GM21360 (cell line): ENCODE results near the gene RGS9BP.
"Not testable (repeated sequence)": the region's sequence is repeated elsewhere in the genome, so short reads cannot be mapped to it uniquely, and the experiment has no call there.

Source experiments
- ATAC-seq: cut with Tn5 transposase; IDR thresholded peaks from one replicate; pipeline ENCODE4 v1.9.1; 2021; ENCODE audit warnings: mild to moderate bottlenecking, moderate library complexity; ENCODE audit not compliant: unreplicated experiment

The RGS9BP gene

GRCh38 chr19:32671883-32672593 lies 3.6 kb upstream of the RGS9BP start:
- no peak for ATAC-seq

DNA sequence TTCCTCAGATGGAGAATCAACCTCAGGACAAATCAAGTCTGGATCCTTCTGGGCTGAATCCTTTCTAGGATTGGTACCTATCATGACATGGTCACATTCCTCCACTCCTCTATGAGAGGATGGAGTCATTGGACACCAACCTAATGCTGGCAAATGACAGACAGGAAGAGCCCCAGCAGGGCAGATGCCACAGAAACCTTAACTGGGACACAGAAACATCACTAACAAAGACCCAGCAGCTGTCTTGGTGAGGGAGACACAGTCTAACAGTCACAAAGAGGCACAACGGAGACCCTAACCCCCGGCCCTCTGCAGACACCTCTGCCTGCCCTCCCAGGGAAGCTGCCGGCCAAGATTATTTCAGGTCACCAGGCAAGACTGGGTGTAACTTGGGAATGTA lies 2.8 kb upstream of the RGS9BP start:
- no peak for ATAC-seq

DNA sequence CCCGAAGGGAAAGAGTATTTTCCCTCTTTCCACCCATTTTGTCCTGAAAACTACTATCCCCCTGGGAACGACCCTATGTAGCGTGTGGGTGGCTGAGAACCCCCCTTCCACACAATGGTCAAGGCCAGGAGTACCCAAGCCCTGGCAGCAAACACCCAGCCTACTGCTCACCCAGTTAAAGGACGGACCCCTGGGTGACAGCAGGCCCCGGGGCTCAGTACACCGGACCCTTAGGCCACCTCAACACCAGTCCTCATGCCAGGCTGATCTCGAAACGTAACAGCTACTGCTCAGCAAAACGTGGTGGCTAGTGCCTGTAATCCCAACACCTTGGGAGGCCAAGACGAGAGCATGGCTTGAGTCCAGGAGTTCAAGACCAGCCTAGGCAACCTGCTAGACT lies 2.1 kb upstream of the RGS9BP start:
- no peak for ATAC-seq

DNA sequence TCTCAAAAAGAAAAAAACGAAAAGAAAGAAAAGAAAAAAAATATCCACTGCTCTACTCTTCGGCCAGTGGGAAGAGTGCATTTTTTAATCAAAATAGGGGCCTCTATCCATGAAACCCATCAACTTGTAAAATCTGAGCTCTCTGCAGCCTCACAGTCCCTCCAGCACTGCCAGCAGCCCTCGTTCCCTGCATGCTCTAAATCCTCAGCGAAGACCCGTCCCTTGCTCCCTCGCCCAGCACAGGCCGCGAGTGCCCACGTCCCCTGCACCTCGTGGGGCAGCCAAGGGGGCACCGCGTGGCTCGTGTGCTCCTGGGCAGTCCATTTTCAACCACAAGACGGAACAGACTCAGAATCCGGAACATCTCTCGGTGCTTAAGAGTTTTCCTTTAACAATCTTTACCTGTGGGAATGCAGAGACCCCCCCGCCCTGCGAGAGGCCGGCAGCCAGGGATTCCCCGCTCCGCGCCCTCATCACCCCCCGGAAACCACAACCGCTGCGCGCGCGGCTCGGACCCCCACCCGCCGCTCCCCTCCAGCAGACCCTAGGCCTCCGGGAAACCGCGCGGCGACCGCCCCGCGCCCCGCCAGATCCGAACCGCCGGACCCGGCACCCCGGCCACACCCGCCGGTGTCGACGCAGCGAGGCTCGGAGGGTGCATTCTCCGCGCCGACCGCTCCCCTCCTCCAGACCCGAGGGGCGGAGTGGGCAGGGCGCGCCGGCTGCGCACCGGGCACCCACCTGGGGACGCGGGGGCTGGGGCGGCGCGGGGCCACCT lies 1.3 kb upstream of the RGS9BP start:
- ATAC-seq = no peak

- peak; percentile 97 for ATAC-seq
Measured at GRCh38 chr19:32674931-32675719, 523 bp upstream of the RGS9BP start, which contains the start of gene ANKRD27. ANKRD27 (minus strand) TSS chr19:32675180; CDS start chr19:32659015, 16,165 bp downstream.

GRCh38 chr19:32676186-32676894 lies 692 bp downstream of the RGS9BP start:
- no peak for ATAC-seq

GRCh38 chr19:32676895-32677359 lies 1.3 kb downstream of the RGS9BP start:
- ATAC-seq = no peak

DNA sequence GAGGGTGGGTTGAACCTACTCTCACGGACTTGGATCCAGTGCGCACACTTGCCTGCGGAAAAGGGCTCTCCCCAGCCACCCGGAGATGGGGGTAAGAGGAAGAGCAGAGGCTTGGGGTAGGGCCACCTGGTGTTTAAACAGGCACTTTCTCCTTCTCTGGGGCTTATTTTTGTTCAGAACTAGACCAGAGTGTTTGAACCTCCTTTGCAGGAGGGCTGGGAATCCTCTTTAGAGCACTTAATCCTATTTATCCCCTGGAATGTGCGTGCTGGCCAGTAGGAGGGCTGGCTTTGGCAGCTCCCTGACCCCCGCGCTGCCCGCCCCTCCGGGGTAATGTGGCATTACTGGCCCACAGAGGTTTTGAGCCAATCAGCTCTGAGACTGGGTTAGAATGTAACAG lies 2.0 kb downstream of the RGS9BP start:
- ATAC-seq = no peak

DNA sequence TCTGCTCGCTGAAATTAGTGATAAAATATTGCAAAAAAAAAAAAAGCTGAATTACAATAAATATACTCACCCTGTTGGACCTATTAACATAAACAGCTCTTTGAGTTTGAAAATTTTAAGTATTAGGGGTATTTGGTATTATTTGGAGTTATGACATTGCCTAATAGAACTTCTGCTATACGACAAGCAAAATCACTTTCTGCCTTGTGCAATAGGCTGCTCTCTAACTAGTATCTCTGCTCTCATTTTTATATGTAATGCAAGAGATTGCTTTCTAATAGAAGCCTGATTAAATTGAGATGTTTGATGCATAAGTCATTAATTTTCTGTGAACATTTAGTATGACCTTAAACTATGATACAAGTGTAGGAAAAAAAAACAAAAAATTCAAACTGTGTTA lies 5.3 kb downstream of the RGS9BP start:
- no peak for ATAC-seq

DNA sequence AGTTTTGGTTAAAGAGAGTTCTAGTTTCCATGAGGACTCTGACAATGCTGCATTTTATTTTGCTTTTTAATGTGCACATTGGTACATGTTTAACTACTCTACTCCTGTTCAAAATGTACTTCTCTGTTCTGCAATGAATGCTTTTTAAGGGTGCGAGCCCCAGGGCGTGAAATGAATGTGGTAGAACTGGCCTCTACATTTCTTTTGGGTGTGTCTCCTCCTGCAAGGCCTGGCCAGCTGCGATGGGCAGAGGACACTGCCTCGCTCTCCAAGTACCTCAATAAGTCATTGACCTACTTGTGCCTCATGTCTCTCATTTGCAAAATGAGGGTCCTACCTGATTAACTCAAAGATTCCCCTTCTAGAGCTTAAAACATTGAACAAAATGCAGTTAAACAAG lies 6.7 kb downstream of the RGS9BP start:
- no peak for ATAC-seq

DNA sequence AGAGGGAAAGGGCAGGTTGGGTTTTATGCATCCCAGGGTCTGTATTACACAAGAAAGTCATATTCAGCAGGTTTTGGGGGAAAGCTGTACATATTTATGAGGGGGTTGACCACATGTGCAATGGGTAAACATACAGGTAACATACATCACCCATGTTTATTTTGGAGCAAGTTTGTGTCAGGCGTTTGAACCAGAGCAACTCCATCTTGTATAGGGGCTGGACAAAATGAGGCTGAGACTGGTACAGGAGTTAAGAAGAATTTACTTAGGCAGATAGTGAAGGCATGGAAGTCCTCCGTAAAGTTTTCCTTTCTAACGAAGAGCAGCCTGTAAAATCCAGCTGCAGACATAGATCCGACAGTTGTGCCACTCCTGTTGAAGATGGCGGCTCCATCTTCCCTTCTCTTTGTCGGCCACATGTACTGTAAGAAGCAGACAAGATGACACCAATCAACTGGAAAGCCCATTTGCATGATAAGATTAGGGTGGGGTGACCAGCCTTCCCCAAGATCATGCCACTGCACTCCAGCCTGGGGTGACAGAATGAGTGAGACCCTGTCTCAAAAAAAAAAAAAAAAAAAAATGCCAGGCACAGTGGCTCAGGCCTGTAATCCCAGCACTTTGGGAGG lies 11.3 kb downstream of the RGS9BP start:
- no peak for ATAC-seq

GRCh38 chr19:32687681-32688080 lies 12.0 kb downstream of the RGS9BP start:
- ATAC-seq = no peak

GRCh38 chr19:32688311-32688710 lies 12.7 kb downstream of the RGS9BP start:
- ATAC-seq = no peak

- ATAC-seq = peak; percentile 93
Measured at GRCh38 chr19:32691291-32691951, 15.8 kb downstream of the RGS9BP start, which contains the start of gene NUDT19. NUDT19 (plus strand) TSS chr19:32691821; CDS start chr19:32691961, 140 bp downstream.

GRCh38 chr19:32691952-32692726 lies 16.5 kb downstream of the RGS9BP start:
- ATAC-seq = peak; percentile 47

- ATAC-seq = no peak
Measured at GRCh38 chr19:32692727-32693061, 17.0 kb downstream of the RGS9BP start.

DNA sequence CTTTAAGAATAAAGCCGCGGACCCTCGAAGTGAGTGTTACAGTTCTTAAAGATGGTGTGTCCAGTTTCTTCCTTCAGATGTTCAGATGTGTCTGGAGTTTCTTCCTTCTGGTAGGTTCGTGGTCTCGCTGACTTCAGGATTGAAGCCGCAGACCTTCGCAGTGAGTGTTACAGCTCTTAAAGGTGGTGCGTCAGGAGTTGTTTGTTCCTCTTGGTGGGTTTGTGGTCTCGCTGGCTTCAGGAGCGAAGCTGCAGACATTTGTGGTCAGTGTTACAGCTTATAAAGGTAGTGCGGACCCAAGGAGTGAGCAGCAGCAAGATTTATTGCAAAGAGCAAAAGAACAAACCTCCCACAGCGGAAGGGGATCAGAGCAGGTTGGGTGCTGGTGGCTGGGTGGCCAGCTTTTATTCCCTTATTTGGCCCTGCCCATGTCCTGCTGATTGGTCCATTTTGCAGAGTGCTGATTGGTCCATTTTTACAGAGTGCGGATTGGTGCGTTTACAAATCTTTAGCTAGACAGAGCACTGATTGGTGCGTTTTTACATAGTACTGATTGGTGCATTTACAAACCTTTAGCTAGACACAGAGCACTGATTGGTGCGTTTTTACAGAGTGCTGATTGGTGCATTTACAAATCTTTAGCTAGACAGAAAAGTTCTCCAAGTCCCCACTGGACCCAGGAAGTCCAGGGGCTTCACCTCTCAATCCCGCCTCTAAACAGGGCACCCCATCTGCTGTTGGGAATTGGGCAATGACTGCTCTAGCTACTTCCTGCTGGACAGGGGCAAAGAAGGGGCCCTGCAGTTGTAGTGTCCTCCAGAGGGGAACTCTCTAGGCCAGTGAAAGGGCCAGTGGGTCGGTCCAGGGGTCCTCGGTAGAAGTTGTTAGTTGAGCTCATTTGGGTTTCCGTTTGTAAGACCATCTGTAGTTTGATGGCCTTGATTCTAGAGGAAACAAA lies 17.8 kb downstream of the RGS9BP start:
- not testable (repeated sequence) for ATAC-seq

DNA sequence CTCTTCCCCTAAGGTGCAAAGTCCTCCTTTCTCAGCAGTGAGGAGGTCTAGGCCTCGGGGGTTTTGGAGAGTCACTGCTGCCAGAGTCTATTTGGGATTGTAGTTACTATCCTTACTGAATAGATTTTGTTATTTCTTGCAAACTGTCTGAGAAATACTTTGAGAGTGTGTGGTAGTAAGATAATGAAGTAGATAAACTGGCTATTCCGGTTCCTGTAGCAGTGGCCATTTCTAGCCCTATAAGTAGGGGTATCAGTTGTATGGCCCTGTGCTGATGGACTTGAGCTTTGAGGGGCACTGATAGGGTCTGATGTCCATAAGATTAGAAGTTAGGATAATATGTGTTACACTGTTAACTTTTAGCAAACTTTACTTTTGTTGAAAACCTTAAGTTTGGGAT lies 18.7 kb downstream of the RGS9BP start:
- not testable (repeated sequence) for ATAC-seq
